HepG2 (cell line): ENCODE measurements around the gene SYNGAP1. TPM values are rescaled to one million over a fixed set of nuclear protein-coding genes. Genes with fewer than 3 reads are reported as not detected.

ENCODE experiments used
- ATAC-seq: fragments of 200-7000 bp; cut with Tn5 transposase; 3 replicates; pipeline ENCODE4 v1.9.1; 2020; ENCODE audit warnings: mild to moderate bottlenecking, moderate library complexity
- BruUV-seq: library from RNA; stranded (reverse); fragments of 400-500 nt; replicated peaks from 2 replicates; lab custom pipeline; 2021; lab: Mats Ljungman, UMichigan
- CTCF ChIA-PET: fragments of 300-600 bp; formaldehyde crosslinking; extraction: SDS; loops from one replicate; lab custom pipeline; 2021; ENCODE audit warnings: low total read pairs, inconsistent platforms, low intra/inter-chr PET ratio; lab: Yijun Ruan, JAX
- POLR2A ChIA-PET: fragments of 350-600 bp; sonication (Branson Sonifier 250); formaldehyde crosslinking; loops from one replicate; lab custom pipeline; 2020; ENCODE audit warnings: antibody characterized with exemption, inconsistent platforms; lab: Yijun Ruan, JAX
- DNase-seq: peaks from one replicate; pipeline ENCODE4 v3.0.0-alpha.2; 2015; ENCODE audit warnings: low spot score
- FAIRE-seq: peaks from 3 replicates; lab custom pipeline; 2011; peaks lifted over from hg19 to GRCh38; lab: Jason Lieb, UNC
- H2AFZ ChIP-seq: one replicate; pipeline ENCODE4 v1.6.1; 2011; ENCODE audit warnings: low read length, inconsistent platforms
- H3K27ac ChIP-seq: fragments of 300-600 bp; 3 replicates; pipeline ENCODE4 v1.8.0; 2011; ENCODE audit warnings: mixed run types, mild to moderate bottlenecking, mixed read lengths, low read length, inconsistent platforms; ENCODE audit not compliant: insufficient read depth; ENCODE audit errors: extremely low read length
- H3K27me3 ChIP-seq, 2 experiments: fragments of 200-600 bp in 1 of 2; 2 replicates in 1 of 2; 3 replicates in 1 of 2; pipeline versions ENCODE4 v1.6.0 to v1.8.0; 2011; ENCODE audit warnings: low read length in 2 of 2, mild to moderate bottlenecking in 2 of 2, moderate library complexity in 2 of 2, inconsistent platforms in 1 of 2; ENCODE audit not compliant: insufficient read depth in 2 of 2, control insufficient read depth in 1 of 2
- H3K36me3 ChIP-seq, 2 experiments: fragments of 200-600 bp in 1 of 2; replicated peaks in 1 of 2; 2 replicates in 1 of 2; 3 replicates in 1 of 2; pipeline versions ENCODE4 v1.5.1 to v1.8.0; 2011; ENCODE audit warnings: low read length in 2 of 2, inconsistent platforms in 1 of 2; ENCODE audit not compliant: insufficient read depth in 2 of 2, control insufficient read depth in 1 of 2
- H3K4me1 ChIP-seq: 2 replicates; pipeline ENCODE4 v1.5.1; 2012; ENCODE audit warnings: low read length, inconsistent platforms; ENCODE audit not compliant: insufficient read depth
- H3K4me2 ChIP-seq: 2 replicates; pipeline ENCODE4 v1.6.0; 2011; ENCODE audit warnings: low read depth, low read length, inconsistent platforms
- H3K4me3 ChIP-seq, 3 experiments: fragments of 200-600 bp in 1 of 3; sonication (generic), shearing (Covaris generic) in 1 of 3; replicated peaks in 1 of 3; 2 replicates each; pipeline ENCODE4 v1.5.1; 2011 to 2016; ENCODE audit warnings: low read length in 3 of 3, inconsistent platforms in 2 of 3, low read depth in 2 of 3, mild to moderate bottlenecking in 2 of 3, control low read depth in 1 of 3, mixed read lengths in 1 of 3; ENCODE audit not compliant: insufficient read depth in 1 of 3
- H3K79me2 ChIP-seq: one replicate; pipeline ENCODE4 v1.6.1; 2011; ENCODE audit warnings: low read length, inconsistent platforms; ENCODE audit not compliant: insufficient read depth
- H3K9ac ChIP-seq: 2 replicates; pipeline ENCODE4 v1.6.0; 2011; ENCODE audit warnings: mild to moderate bottlenecking, low read depth, low read length, inconsistent platforms; ENCODE audit not compliant: insufficient read depth
- H3K9me3 ChIP-seq: 2 replicates; pipeline ENCODE4 v1.5.1; 2012; ENCODE audit warnings: mild to moderate bottlenecking, low read length
- H4K20me1 ChIP-seq: 2 replicates; pipeline ENCODE4 v1.6.0; 2011; ENCODE audit warnings: inconsistent platforms, mild to moderate bottlenecking, low read length, moderate library complexity; ENCODE audit not compliant: insufficient read depth
- ATRX ChIP-seq: sonication (generic); formaldehyde crosslinking; IDR thresholded peaks from 2 replicates; pipeline ENCODE4 v1.4.0; 2020; ENCODE audit warnings: missing genetic modification reagents, borderline replicate concordance
- BCL3 ChIP-seq: sonication (generic); formaldehyde crosslinking; IDR thresholded peaks from 2 replicates; pipeline ENCODE4 v1.5.1; 2020; ENCODE audit warnings: mild to moderate bottlenecking, missing genetic modification reagents, moderate library complexity
- FLYWCH1 ChIP-seq: sonication (generic); formaldehyde crosslinking; IDR thresholded peaks from 2 replicates; pipeline ENCODE4 v1.8.1; 2023; ENCODE audit warnings: mild to moderate bottlenecking, missing genetic modification reagents
- HHEX ChIP-seq: IDR thresholded peaks from 2 replicates; pipeline ENCODE4 v1.6.1; 2016; ENCODE audit warnings: control low read depth
- ISX ChIP-seq: sonication (generic); formaldehyde crosslinking; conservative IDR thresholded peaks from 2 replicates; pipeline ENCODE4 v1.5.0; 2020; ENCODE audit warnings: missing genetic modification reagents
- NR0B2 ChIP-seq: sonication (generic); formaldehyde crosslinking; IDR thresholded peaks from 2 replicates; pipeline ENCODE4 v1.4.0; 2020; ENCODE audit warnings: mild to moderate bottlenecking, missing genetic modification reagents
- PLSCR1 ChIP-seq: sonication (generic); formaldehyde crosslinking; IDR thresholded peaks from 2 replicates; pipeline ENCODE4 v1.5.0; 2020; ENCODE audit warnings: missing genetic modification reagents, mild to moderate bottlenecking, borderline replicate concordance
- RXRA ChIP-seq: sonication (generic); formaldehyde crosslinking; IDR thresholded peaks from 2 replicates; pipeline ENCODE4 v1.5.1; 2020; ENCODE audit warnings: missing genetic modification reagents
- WIZ ChIP-seq: sonication (generic); formaldehyde crosslinking; IDR thresholded peaks from 2 replicates; pipeline ENCODE4 v1.5.1; 2020; ENCODE audit warnings: mild to moderate bottlenecking, missing genetic modification reagents
- ZBTB3 ChIP-seq: sonication (generic); formaldehyde crosslinking; IDR thresholded peaks from 2 replicates; pipeline ENCODE4 v1.4.0; 2020; ENCODE audit warnings: low read depth, mild to moderate bottlenecking, moderate library complexity, missing genetic modification reagents, borderline replicate concordance
- ZBTB37 ChIP-seq: sonication (generic); formaldehyde crosslinking; IDR thresholded peaks from 2 replicates; pipeline ENCODE4 v1.4.0; 2020; ENCODE audit warnings: mild to moderate bottlenecking, missing genetic modification reagents
- ZNF17 ChIP-seq: sonication (generic); formaldehyde crosslinking; IDR thresholded peaks from 2 replicates; pipeline ENCODE4 v1.5.0; 2020; ENCODE audit warnings: mild to moderate bottlenecking, missing genetic modification reagents
- ZNF224 ChIP-seq: sonication (generic); formaldehyde crosslinking; IDR thresholded peaks from 2 replicates; pipeline ENCODE4 v1.5.0; 2020; ENCODE audit warnings: mild to moderate bottlenecking, missing genetic modification reagents
- ZNF562 ChIP-seq: sonication (generic); formaldehyde crosslinking; IDR thresholded peaks from 2 replicates; pipeline ENCODE4 v1.8.0; 2022; ENCODE audit warnings: missing genetic modification reagents, borderline replicate concordance
- ZNF674 ChIP-seq: sonication (generic); formaldehyde crosslinking; IDR thresholded peaks from 2 replicates; pipeline ENCODE4 v1.5.0; 2020; ENCODE audit warnings: low read depth, mild to moderate bottlenecking, missing genetic modification reagents
- ZSCAN21 ChIP-seq: sonication (generic); formaldehyde crosslinking; IDR thresholded peaks from 2 replicates; pipeline ENCODE4 v1.8.0; 2022; ENCODE audit warnings: mild to moderate bottlenecking, missing genetic modification reagents, moderate library complexity, borderline replicate concordance
- ZSCAN30 ChIP-seq: sonication (generic); formaldehyde crosslinking; IDR thresholded peaks from 2 replicates; pipeline ENCODE4 v1.5.0; 2020; ENCODE audit warnings: mild to moderate bottlenecking, missing genetic modification reagents
- WGBS: methylation state at CpG from one replicate; pipeline ENCODE4 v1.1.6; 2017; ENCODE audit warnings: low lambda C conversion rate; 5-methylcytosine and 5-hydroxymethylcytosine counted together
- in situ Hi-C: cut with HindIII; loops from 2 replicates; pipeline ENCODE4 v1.10.0; 2017; ENCODE audit warnings: low pct_unique_long_range_greater_than_20kb; ENCODE audit not compliant: extremely low pct_ligation_motif_present
- intact Hi-C: fragments of 100-400 bp; cut with micrococcal nuclease; formaldehyde crosslinking; loops from one replicate; pipeline ENCODE4 v1.10.0; 2022; ENCODE audit not compliant: unreplicated experiment
- polyA plus RNA-seq, 8 experiments: library from polyadenylated mRNA; depleted of rRNA in 3 of 8; stranded (reverse) in 7 of 8; unstranded in 1 of 8; fragments of >200 nt; fragmentation: Illumina TruSeq in 4 of 8; extraction: Trizol in 4 of 8; gene quantifications; 2 replicates each; pipeline versions ENCODE4 v1.2.1 to v1.2.3, GENCODE V29; 2011 to 2016; ENCODE audit warnings: low read depth in 4 of 8, missing spikeins in 1 of 8, mixed read lengths in 1 of 8; ENCODE audit not compliant: insufficient read depth in 1 of 8
- total RNA-seq, 5 experiments: library from RNA; depleted of rRNA; stranded (reverse); fragments of >200 nt; fragmentation: Illumina TruSeq; extraction: Trizol; gene quantifications; 2 replicates each; pipeline ENCODE4 v1.2.3, GENCODE V29; 2016; ENCODE audit warnings: low read depth in 1 of 5

The SYNGAP1 gene
- total and polyA plus RNA-seq, 2 of the 13 experiments (the other 11 are each of a cell fraction or from before 2014, with no cell fraction given) = 0.75 to 1.1 TPM

- POLR2A ChIA-PET = interaction anchor here (0.8 to 3.2 kb wide), 2 partner anchors 8 to 28 kb away, joined by 3 to 13 read pairs; partner anchors contain the start of genes CUTA and ZBTB9
These were observed 26.5 kb downstream of the SYNGAP1 start for GRCh38 chr6:33446356-33446755.

GRCh38 chr6:33450434-33450833, 30.6 kb downstream of the SYNGAP1 start:
- no peak overlapping the region for H2AFZ ChIP-seq
- no peak for ATAC-seq
- in situ Hi-C loops (no loop called here), intact Hi-C loops (no loop called here)
- 87% methylated on average over 3 of the region's 3 CpGs for WGBS
- no peaks in the 10 kb centered on the region for H3K36me3 ChIP-seq
- peaks cover 15% of the 10 kb centered on the region for H3K4me1 ChIP-seq
- H3K27me3 ChIP-seq = no peaks in the 10 kb centered on the region; a peak in 2 of 5 replicates
- no peak overlapping the region for H3K4me3 ChIP-seq
- no peaks in the 10 kb centered on the region for H3K9me3 ChIP-seq
- peaks cover 15% of the 10 kb centered on the region for H3K79me2 ChIP-seq
- POLR2A ChIA-PET = interaction anchor here (1.8 kb wide), 1 partner anchor 32 kb away, joined by 6 read pairs; the partner anchor contains the start of gene CUTA
- CTCF ChIA-PET = no interaction called here
- H4K20me1 ChIP-seq = no peaks in the 10 kb centered on the region
- H3K27ac ChIP-seq = no peak overlapping the region
- BruUV-seq = no TSS peak
- H3K9ac ChIP-seq = no peak overlapping the region
- no peak for DNase-seq
- no peak overlapping the region for H3K4me2 ChIP-seq
- FAIRE-seq = no peak
- TF ChIP-seq HHEX (no peak), ISX (no peak), NR0B2 (no peak), ZBTB37 (CRISPR knock-in tag) (no peak), ATRX (CRISPR knock-in tag) (no peak), ZNF674 (no peak), FLYWCH1 (CRISPR knock-in tag) (no peak), ZBTB3 (CRISPR knock-in tag) (no peak), PLSCR1 (CRISPR knock-in tag) (no peak), ZNF224 (CRISPR knock-in tag) (no peak), BCL3 (no peak), ZNF562 (CRISPR knock-in tag) (no peak)

More at GRCh38 chr6:33446356-33446755, 26.5 kb downstream of the SYNGAP1 start:
- no TSS peak for BruUV-seq
- H3K27ac ChIP-seq = no peak overlapping the region
- H2AFZ ChIP-seq = no peak overlapping the region
- no peak overlapping the region for H3K9ac ChIP-seq
- in situ Hi-C loops = no loop called here
- no peaks in the 10 kb centered on the region for H3K36me3 ChIP-seq
- no peak for ATAC-seq
- H3K9me3 ChIP-seq = no peaks in the 10 kb centered on the region
- no peak for FAIRE-seq
- DNase-seq = no peak
- no peaks in the 10 kb centered on the region for H3K4me1 ChIP-seq
- no peaks in the 10 kb centered on the region for H3K79me2 ChIP-seq
- intact Hi-C loops = no loop called here
- H3K4me3 ChIP-seq = no peak overlapping the region
- CTCF ChIA-PET = no interaction called here
- H3K27me3 ChIP-seq = no peaks in the 10 kb centered on the region; a peak in 1 of 5 replicates
- no peak overlapping the region for H3K4me2 ChIP-seq
- 88% methylated on average over 10 of the region's 10 CpGs for WGBS
- no peaks in the 10 kb centered on the region for H4K20me1 ChIP-seq
- TF ChIP-seq ZSCAN30 (CRISPR knock-in tag) (no peak), RXRA (CRISPR knock-in tag) (no peak), ZNF17 (CRISPR knock-in tag) (no peak), WIZ (no peak), ZSCAN21 (no peak)
